ENCODE results near the gene HELZ.
"Not testable (repeated sequence)": the region's sequence is repeated elsewhere in the genome, so short reads cannot be mapped to it uniquely, and the experiment has no call there.

The HELZ gene

DNA sequence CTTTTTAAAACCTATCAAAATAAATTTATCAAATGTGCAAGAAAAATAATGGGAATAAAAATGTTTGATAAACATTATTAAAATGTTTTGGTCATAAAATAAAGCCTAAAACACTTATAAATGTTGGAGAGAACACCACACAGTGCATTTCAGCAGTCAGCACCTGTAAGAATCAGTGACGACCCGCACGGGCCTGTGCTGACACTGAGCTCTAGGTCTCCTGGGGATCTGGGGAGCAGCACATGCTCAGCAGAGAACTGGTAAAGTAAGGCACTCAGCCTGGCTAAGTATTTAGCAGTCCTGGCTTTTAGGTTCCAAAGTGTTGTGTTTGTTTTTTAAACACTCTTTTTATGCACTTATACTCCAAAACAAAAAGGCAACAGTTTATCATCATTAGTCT is 46.9 kb downstream of the HELZ start:
- peaks cover 18% of the 10 kb centered on the region for H3K4me1 Mint-ChIP-seq (ENCODE audit: low read depth)
- peaks cover 9% of the 10 kb centered on the region for H3K9me3 Mint-ChIP-seq (ENCODE audit: low read depth)
- no peaks in the 10 kb centered on the region for H3K27me3 Mint-ChIP-seq
- H3K4me3 Mint-ChIP-seq, result no peak overlapping the region
- no peak overlapping the region for H3K27ac Mint-ChIP-seq
- peaks cover 32% of the 10 kb centered on the region for H3K36me3 Mint-ChIP-seq

DNA sequence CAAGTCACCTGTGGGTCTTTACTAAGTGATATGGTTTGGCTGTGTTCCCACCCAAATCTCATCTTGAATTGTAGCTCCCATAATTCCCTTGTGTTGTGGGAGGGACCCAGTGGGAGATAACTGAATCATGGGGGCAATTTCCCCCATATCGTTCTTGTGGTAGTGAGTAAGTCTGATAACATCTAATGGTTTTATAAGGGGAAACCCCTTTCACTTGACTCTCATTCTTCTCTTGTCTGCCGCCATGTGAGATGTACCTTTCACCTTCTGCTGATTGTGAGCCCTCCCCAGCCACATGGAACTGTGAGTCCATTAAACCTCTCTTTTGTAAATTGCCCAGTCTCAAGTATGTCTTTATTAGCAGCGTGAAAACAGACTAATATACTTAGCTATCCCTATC is 48.0 kb downstream of the HELZ start:
- H3K27ac Mint-ChIP-seq, result peak overlapping the region; percentile 59
- H3K4me1 Mint-ChIP-seq (ENCODE audit: low read depth), result peaks cover 20% of the 10 kb centered on the region
- peaks cover 35% of the 10 kb centered on the region for H3K36me3 Mint-ChIP-seq
- H3K4me3 Mint-ChIP-seq, result peak overlapping the region; percentile 48
- not testable (repeated sequence) for H3K27me3 Mint-ChIP-seq; H3K9me3 Mint-ChIP-seq (ENCODE audit: low read depth)

DNA sequence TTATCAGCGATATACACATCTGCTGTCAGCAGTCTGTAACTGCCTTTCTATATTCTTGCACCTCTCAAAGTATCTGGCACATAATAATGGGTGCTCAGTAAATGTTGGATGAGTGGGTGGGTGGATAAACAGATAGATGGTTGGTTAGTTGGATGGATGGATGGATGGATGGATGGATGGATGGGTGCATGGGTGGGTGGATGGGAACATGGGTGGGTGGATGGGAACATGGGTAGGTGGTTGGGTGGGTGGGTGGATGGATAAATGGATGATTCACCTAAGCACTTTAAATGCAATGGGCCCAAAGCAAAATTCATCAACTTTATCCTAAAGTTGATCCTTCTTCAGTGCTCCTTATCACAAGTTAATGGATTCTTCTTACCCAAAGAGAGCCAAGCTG is 48.6 kb downstream of the HELZ start:
- Mint-ChIP-seq H3K9me3 (ENCODE audit: low read depth) (peaks cover 9% of the 10 kb centered on the region), H3K36me3 (peaks cover 35% of the 10 kb centered on the region), H3K27ac (peak overlapping the region; percentile 37), H3K27me3 (no peaks in the 10 kb centered on the region), H3K4me3 (no peak overlapping the region), H3K4me1 (ENCODE audit: low read depth) (peaks cover 20% of the 10 kb centered on the region)

DNA sequence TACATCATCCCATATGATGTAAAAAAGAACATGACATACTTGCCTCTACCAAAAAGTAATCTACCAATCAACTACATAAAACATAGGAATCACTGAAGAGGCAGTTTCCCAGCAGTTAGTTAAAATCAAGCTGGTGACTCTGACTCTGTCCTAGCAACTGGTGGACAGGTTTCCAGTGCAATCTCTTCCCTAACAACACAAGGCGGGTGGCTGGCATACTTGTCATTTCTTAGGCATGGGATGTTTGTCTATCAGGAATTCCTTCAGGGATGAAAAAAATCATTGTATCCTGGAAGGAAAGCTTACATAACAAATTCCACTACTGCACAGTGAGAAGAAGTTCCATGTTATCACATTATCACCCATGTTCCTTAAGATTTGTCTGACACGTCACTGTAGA is 50.9 kb downstream of the HELZ start:
- H3K9me3 Mint-ChIP-seq (ENCODE audit: low read depth), result peaks cover 9% of the 10 kb centered on the region
- H3K4me1 Mint-ChIP-seq (ENCODE audit: low read depth), result peaks cover 20% of the 10 kb centered on the region
- H3K36me3 Mint-ChIP-seq, result peaks cover 20% of the 10 kb centered on the region

DNA sequence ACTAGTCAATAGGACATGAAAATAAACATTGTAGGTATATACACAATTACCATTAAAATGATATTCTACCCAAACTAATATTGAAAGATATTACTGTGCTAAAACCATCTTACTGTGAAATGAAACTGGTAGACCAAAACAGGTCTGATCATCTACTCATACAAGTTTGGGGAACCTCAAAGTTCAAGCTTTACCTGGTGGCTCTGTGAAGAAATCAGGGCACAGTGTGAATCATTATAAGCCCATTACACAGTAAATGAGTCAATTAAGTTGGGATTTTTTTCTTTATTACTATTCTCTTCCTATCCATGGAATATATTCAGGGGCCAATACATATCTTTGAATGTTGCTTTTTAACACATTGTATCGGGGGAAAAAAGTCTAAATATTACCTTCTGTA is 57.1 kb downstream of the HELZ start:
- peaks cover 17% of the 10 kb centered on the region for H3K36me3 Mint-ChIP-seq
- no peak overlapping the region for H3K27ac Mint-ChIP-seq
- H3K9me3 Mint-ChIP-seq (ENCODE audit: low read depth), result no peaks in the 10 kb centered on the region
- peaks cover 10% of the 10 kb centered on the region for H3K4me1 Mint-ChIP-seq (ENCODE audit: low read depth)
- no peaks in the 10 kb centered on the region for H3K27me3 Mint-ChIP-seq
- H3K4me3 Mint-ChIP-seq, result no peak overlapping the region

More for the DNA sequence above, 50.9 kb downstream of the HELZ start:
- Mint-ChIP-seq H3K27ac (no peak overlapping the region), H3K27me3 (no peaks in the 10 kb centered on the region), H3K4me3 (no peak overlapping the region)

- Mint-ChIP-seq H3K4me1 (ENCODE audit: low read depth) (peaks cover 8% of the 10 kb centered on the region), H3K27me3 (no peaks in the 10 kb centered on the region), H3K27ac (no peak overlapping the region), H3K4me3 (no peak overlapping the region), H3K36me3 (peaks cover 15% of the 10 kb centered on the region), H3K9me3 (ENCODE audit: low read depth) (no peaks in the 10 kb centered on the region)
These were observed 58.2 kb downstream of the HELZ start for GRCh38 chr17:67186782-67187181.

- peaks cover 3% of the 10 kb centered on the region for H3K4me1 Mint-ChIP-seq (ENCODE audit: low read depth)
- no peaks in the 10 kb centered on the region for H3K9me3 Mint-ChIP-seq (ENCODE audit: low read depth)
- H3K27me3 Mint-ChIP-seq, result no peaks in the 10 kb centered on the region
- no peak overlapping the region for H3K4me3 Mint-ChIP-seq
- peaks cover 14% of the 10 kb centered on the region for H3K36me3 Mint-ChIP-seq
- no peak overlapping the region for H3K27ac Mint-ChIP-seq
These were observed 61.5 kb downstream of the HELZ start for GRCh38 chr17:67183531-67183930.

- H3K36me3 Mint-ChIP-seq, result peaks cover 10% of the 10 kb centered on the region
- no peaks in the 10 kb centered on the region for H3K9me3 Mint-ChIP-seq (ENCODE audit: low read depth)
- H3K4me1 Mint-ChIP-seq (ENCODE audit: low read depth), result peaks cover 1% of the 10 kb centered on the region
- H3K27ac Mint-ChIP-seq, result no peak overlapping the region
- no peak overlapping the region for H3K4me3 Mint-ChIP-seq
- no peaks in the 10 kb centered on the region for H3K27me3 Mint-ChIP-seq
These were observed 63.2 kb downstream of the HELZ start for GRCh38 chr17:67181825-67182224.

DNA sequence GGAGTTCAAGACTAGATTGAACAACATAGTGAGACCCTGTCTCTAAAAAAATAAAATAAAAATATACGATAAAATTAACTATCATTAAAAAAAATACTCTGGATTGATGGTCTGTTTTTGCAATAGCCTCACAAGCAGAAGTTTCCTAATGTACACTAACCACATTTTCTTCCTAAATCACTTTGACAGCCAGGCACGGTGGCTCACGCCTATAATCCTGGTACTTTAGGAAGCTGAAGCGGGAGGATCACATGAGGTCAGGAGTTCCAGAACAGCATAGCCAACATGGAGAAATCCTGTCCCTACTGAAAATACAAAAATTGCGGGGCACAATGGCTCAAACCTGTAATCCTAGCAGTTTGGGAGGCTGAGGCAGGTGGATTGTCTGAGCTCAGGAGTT is 64.7 kb downstream of the HELZ start:
- no peaks in the 10 kb centered on the region for H3K27me3 Mint-ChIP-seq
- no peaks in the 10 kb centered on the region for H3K4me1 Mint-ChIP-seq (ENCODE audit: low read depth)
- H3K27ac Mint-ChIP-seq, result no peak overlapping the region
- H3K36me3 Mint-ChIP-seq, result peaks cover 16% of the 10 kb centered on the region
- no peaks in the 10 kb centered on the region for H3K9me3 Mint-ChIP-seq (ENCODE audit: low read depth)
- no peak overlapping the region for H3K4me3 Mint-ChIP-seq

GRCh38 chr17:67178555-67178954 is 66.4 kb downstream of the HELZ start:
- Mint-ChIP-seq H3K36me3 (peaks cover 14% of the 10 kb centered on the region), H3K27ac (no peak overlapping the region), H3K4me1 (ENCODE audit: low read depth) (no peaks in the 10 kb centered on the region), H3K27me3 (no peaks in the 10 kb centered on the region), H3K4me3 (no peak overlapping the region), H3K9me3 (ENCODE audit: low read depth) (no peaks in the 10 kb centered on the region)

DNA sequence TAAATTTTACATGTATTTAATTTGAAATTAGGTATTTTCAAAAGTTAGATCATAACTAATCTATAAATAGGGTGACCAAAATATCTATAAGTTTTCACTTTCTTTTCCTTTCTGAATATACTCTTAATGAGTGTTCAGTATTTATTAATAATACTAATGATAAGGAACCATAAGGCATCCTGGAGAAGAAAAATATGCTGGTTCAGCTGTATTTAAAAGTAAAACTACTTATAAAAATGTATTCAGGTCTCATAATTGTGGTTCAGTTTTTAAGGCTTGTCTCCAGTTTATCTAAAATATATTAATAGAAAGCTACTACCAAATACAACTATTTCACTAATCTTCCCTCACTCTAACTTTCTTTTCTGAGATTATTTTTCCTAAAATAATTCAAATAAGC is 67.3 kb downstream of the HELZ start:
- Mint-ChIP-seq H3K27me3 (no peaks in the 10 kb centered on the region), H3K4me3 (no peak overlapping the region), H3K9me3 (ENCODE audit: low read depth) (no peaks in the 10 kb centered on the region), H3K36me3 (peaks cover 12% of the 10 kb centered on the region), H3K27ac (no peak overlapping the region), H3K4me1 (ENCODE audit: low read depth) (no peaks in the 10 kb centered on the region)

DNA sequence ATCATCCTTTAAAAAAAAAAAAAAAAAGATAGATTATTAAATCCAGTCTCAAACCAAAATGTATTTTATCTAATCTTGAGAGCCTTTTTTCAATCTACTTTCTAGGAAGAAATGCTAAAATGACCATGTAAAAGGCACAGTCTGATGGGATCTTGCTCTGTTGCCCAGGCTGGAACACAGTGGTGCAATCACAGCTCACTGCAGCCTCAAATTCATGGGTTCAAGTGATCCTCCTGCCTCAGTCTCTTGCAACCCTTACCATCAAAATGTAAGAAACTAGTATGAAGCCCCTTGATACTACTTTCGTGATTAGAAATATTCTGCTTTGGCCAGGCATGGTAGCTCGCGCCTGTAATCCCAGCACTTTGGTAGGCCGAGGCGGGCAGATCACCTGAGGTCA is 70.8 kb downstream of the HELZ start:
- no peaks in the 10 kb centered on the region for H3K9me3 Mint-ChIP-seq (ENCODE audit: low read depth)
- peaks cover 16% of the 10 kb centered on the region for H3K36me3 Mint-ChIP-seq
- H3K27me3 Mint-ChIP-seq, result no peaks in the 10 kb centered on the region
- no peak overlapping the region for H3K27ac Mint-ChIP-seq
- H3K4me3 Mint-ChIP-seq, result no peak overlapping the region
- H3K4me1 Mint-ChIP-seq (ENCODE audit: low read depth), result peaks cover 3% of the 10 kb centered on the region

- Mint-ChIP-seq H3K4me3 (no peak overlapping the region), H3K4me1 (ENCODE audit: low read depth) (peaks cover 3% of the 10 kb centered on the region)
These were observed 73.4 kb downstream of the HELZ start for GRCh38 chr17:67171560-67171959.

GRCh38 chr17:67168496-67168895 is 76.5 kb downstream of the HELZ start:
- Mint-ChIP-seq H3K9me3 (ENCODE audit: low read depth) (no peaks in the 10 kb centered on the region), H3K27me3 (no peaks in the 10 kb centered on the region), H3K4me1 (ENCODE audit: low read depth) (peaks cover 3% of the 10 kb centered on the region), H3K27ac (no peak overlapping the region), H3K4me3 (no peak overlapping the region), H3K36me3 (peaks cover 17% of the 10 kb centered on the region)

More at GRCh38 chr17:67171560-67171959, 73.4 kb downstream of the HELZ start:
- peaks cover 11% of the 10 kb centered on the region for H3K36me3 Mint-ChIP-seq
- no peaks in the 10 kb centered on the region for H3K27me3 Mint-ChIP-seq
- no peaks in the 10 kb centered on the region for H3K9me3 Mint-ChIP-seq (ENCODE audit: low read depth)
- H3K27ac Mint-ChIP-seq, result no peak overlapping the region

GRCh38 chr17:67165201-67165600 is 79.8 kb downstream of the HELZ start:
- no peaks in the 10 kb centered on the region for H3K9me3 Mint-ChIP-seq (ENCODE audit: low read depth)
- H3K27me3 Mint-ChIP-seq, result no peaks in the 10 kb centered on the region
- no peaks in the 10 kb centered on the region for H3K4me1 Mint-ChIP-seq (ENCODE audit: low read depth)
- no peak overlapping the region for H3K4me3 Mint-ChIP-seq
- peaks cover 20% of the 10 kb centered on the region for H3K36me3 Mint-ChIP-seq
- no peak overlapping the region for H3K27ac Mint-ChIP-seq

DNA sequence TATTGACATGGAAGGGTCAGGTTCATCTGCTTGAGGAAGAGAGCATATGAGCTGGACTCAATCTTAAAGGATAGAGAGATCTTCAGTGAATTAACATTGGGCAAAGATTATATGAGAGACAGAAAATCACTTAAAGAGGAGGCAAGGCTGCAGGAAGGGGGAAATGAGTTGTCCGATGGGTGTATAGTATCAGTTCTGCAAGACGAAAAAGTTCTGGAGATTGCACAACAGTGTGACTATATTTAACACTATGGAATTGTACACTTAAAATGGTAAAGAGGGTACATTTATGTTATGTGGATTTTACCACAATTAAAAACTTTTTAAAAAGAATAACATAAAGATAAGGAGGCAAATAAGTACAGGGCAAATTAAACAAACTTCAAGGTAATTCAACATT is 80.7 kb downstream of the HELZ start:
- no peaks in the 10 kb centered on the region for H3K27me3 Mint-ChIP-seq
- peaks cover 20% of the 10 kb centered on the region for H3K36me3 Mint-ChIP-seq
- H3K9me3 Mint-ChIP-seq (ENCODE audit: low read depth), result no peaks in the 10 kb centered on the region
- no peak overlapping the region for H3K27ac Mint-ChIP-seq
- H3K4me3 Mint-ChIP-seq, result no peak overlapping the region
- peaks cover 1% of the 10 kb centered on the region for H3K4me1 Mint-ChIP-seq (ENCODE audit: low read depth)

All from activated naive CD8-positive, alpha-beta T cell (primary cell).